ENCODE data around the gene SLIRP. TPM values are rescaled to one million over a fixed set of nuclear protein-coding genes. Genes with fewer than 3 reads are reported as not detected.

The SLIRP gene
- total RNA-seq, 1 donor from 2014 or later = 3.1 TPM

- peaks cover 19% of the 10 kb centered on the region in 2 donors for H3K4me1 ChIP-seq
- TF ChIP-seq CTCF (IDR thresholded peaks at IDR 0.05) = no peak
- intact Hi-C loops (cut with DNase I) = loop anchor here (1.0 to 2.0 kb wide), 4 partner anchors 40 to 440 kb away; partner anchors contain the start of genes ADCK1, ALKBH1, GSTZ1 and POMT2
- peak; percentile 84 to 96 for DNase-seq (ENCODE audit: low spot score in 2 of 2)
- H3K27me3 ChIP-seq = no peaks in the 10 kb centered on the region
- peak within 1 kb of the TSS; percentile 71 to 99 for H3K4me3 ChIP-seq
- H3K27ac ChIP-seq = peak within 1 kb of the TSS; percentile 92 to 99
- no peaks in the 10 kb centered on the region for H3K9me3 ChIP-seq
- H3K36me3 ChIP-seq = peaks cover 0 to 9% of the 10 kb centered on the region in 2 donors
Observed at GRCh38 chr14:77760381-77761204, 52.7 kb downstream of the SLIRP start, which contains the start of gene SNW1. TSS of gene SNW1 (minus strand) at chr14:77761156. CDS start at chr14:77761127, 29 bp downstream.

GRCh38 chr14:77761205-77761931, 53.5 kb downstream of the SLIRP start:
- intact Hi-C loops (cut with DNase I) = loop anchor here (1.0 to 2.0 kb wide), 4 partner anchors 39 to 441 kb away; partner anchors contain the start of genes ADCK1, ALKBH1, GSTZ1 and POMT2
- TF ChIP-seq CTCF (IDR thresholded peaks at IDR 0.05) = peak in 1 of 3 experiments; percentile 8
- Histone ChIP-seq H3K36me3 (peaks cover 0 to 3% of the 10 kb centered on the region in 2 donors), H3K4me3 (peak overlapping the region; percentile 71 to 99), H3K9me3 (no peaks in the 10 kb centered on the region), H3K27ac (peak overlapping the region; percentile 92 to 99), H3K4me1 (peaks cover 19% of the 10 kb centered on the region in 2 donors), H3K27me3 (no peaks in the 10 kb centered on the region)
- DNase-seq (ENCODE audit: low spot score in 2 of 2) = peak in 1 of 2 donors; percentile 73

- no peak for TF ChIP-seq CTCF (IDR thresholded peaks at IDR 0.05)
- Histone ChIP-seq H3K27me3 (no peaks in the 10 kb centered on the region), H3K9me3 (no peaks in the 10 kb centered on the region), H3K27ac (no peak overlapping the region), H3K36me3 (no peaks in the 10 kb centered on the region), H3K4me1 (peaks cover 16 to 19% of the 10 kb centered on the region in 2 donors), H3K4me3 (no peak overlapping the region)
- intact Hi-C loops (cut with DNase I) = no loop called here
- no peak for DNase-seq (ENCODE audit: low spot score in 2 of 2)
Observed at GRCh38 chr14:77763316-77763715, 55.4 kb downstream of the SLIRP start.

GRCh38 chr14:77763978-77764377, 56.1 kb downstream of the SLIRP start:
- intact Hi-C loops (cut with DNase I) = no loop called here
- no peak for DNase-seq (ENCODE audit: low spot score in 2 of 2)

More at GRCh38 chr14:77763978-77764377, 56.1 kb downstream of the SLIRP start:
- no peak for TF ChIP-seq CTCF (IDR thresholded peaks at IDR 0.05)
- Histone ChIP-seq H3K4me3 (no peak overlapping the region), H3K4me1 (peaks cover 9 to 19% of the 10 kb centered on the region in 2 donors), H3K27ac (no peak overlapping the region), H3K9me3 (no peaks in the 10 kb centered on the region), H3K36me3 (no peaks in the 10 kb centered on the region), H3K27me3 (no peaks in the 10 kb centered on the region)

Other genes with a start within 250 kb of the SLIRP start
- gene ISM2, start 209.3 kb upstream of the SLIRP start, total RNA-seq = not detected
- gene SPTLC2, start 91.5 kb upstream of the SLIRP start, total RNA-seq = 25.7 TPM
- gene ALKBH1, start 80 bp upstream of the SLIRP start, total RNA-seq = 14.5 TPM
- gene SNW1, start 53.1 kb downstream of the SLIRP start, total RNA-seq = 16.8 TPM
- gene ADCK1, start 92.0 kb downstream of the SLIRP start, total RNA-seq = 0.43 TPM